RWPE1 (cell line): ENCODE results near the gene PGD.
"Not testable (repeated sequence)": the region's sequence is repeated elsewhere in the genome, so short reads cannot be mapped to it uniquely, and the experiment has no call there.

Source experiments
- CTCF ChIA-PET: fragments of 350-600 bp; sonication (Branson Sonifier 250); formaldehyde crosslinking; extraction: SDS; loops from one replicate; lab custom pipeline; 2021; lab: Yijun Ruan, JAX
- POLR2A ChIA-PET: fragments of 400-600 bp; formaldehyde crosslinking; extraction: SDS; loops from one replicate; lab custom pipeline; 2020; ENCODE audit warnings: antibody characterized with exemption; ENCODE audit not compliant: low non-redundant PET; lab: Yijun Ruan, JAX
- DNase-seq: peaks from one replicate; pipeline ENCODE4 v3.0.0; 2012; ENCODE audit warnings: low spot score
- H3K27ac ChIP-seq: fragments of 450-650 bp; 2 replicates; pipeline ENCODE4 v1.5.1; 2017
- TF ChIP-seq, protein P1 (sequence below): fragments of 450-650 bp; conservative IDR thresholded peaks from 2 replicates; pipeline ENCODE4 v1.5.1; 2017; ENCODE audit warnings: low read depth, mild to moderate bottlenecking

The PGD gene

DNA sequence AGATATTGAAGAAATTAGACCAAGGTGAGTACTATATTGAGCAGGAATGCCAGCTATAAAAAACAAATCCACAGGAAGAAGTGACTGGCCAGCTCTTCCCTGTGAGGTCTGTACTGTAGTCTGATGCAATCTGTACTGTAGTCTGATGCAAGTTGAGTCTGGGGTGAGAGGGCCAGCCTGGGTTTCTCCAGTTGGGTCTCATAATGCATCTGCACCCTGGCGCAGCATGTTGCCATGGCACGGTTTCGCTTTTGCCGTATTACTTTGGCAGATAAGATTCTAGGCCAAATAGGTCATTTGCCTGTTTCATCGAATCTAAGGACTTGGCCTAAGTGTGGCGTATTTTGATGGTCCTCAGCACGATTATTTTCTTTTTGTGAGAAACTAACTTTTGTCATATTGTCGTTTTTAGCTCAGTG, 24.4 kb upstream of the PGD start:
- H3K27ac ChIP-seq, result peak overlapping the region; percentile 28; the same call in 1 of the 2 replicates
- TF ChIP-seq, protein P1, sequence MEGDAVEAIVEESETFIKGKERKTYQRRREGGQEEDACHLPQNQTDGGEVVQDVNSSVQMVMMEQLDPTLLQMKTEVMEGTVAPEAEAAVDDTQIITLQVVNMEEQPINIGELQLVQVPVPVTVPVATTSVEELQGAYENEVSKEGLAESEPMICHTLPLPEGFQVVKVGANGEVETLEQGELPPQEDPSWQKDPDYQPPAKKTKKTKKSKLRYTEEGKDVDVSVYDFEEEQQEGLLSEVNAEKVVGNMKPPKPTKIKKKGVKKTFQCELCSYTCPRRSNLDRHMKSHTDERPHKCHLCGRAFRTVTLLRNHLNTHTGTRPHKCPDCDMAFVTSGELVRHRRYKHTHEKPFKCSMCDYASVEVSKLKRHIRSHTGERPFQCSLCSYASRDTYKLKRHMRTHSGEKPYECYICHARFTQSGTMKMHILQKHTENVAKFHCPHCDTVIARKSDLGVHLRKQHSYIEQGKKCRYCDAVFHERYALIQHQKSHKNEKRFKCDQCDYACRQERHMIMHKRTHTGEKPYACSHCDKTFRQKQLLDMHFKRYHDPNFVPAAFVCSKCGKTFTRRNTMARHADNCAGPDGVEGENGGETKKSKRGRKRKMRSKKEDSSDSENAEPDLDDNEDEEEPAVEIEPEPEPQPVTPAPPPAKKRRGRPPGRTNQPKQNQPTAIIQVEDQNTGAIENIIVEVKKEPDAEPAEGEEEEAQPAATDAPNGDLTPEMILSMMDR, result no peak
- no peak for DNase-seq
- CTCF ChIA-PET, result interaction anchor here (0.6 to 0.7 kb wide), 2 partner anchors 14 to 73 kb away, joined by 4 read pairs; no protein-coding TSS in a partner anchor
- POLR2A ChIA-PET, result no interaction called here

GRCh38 chr1:10377365-10378029, 21.4 kb upstream of the PGD start:
- TF ChIP-seq, protein P1, result peak; percentile 79
- CTCF ChIA-PET, result interaction anchor here (0.5 to 1.4 kb wide), 12 partner anchors 9 to 1498 kb away, joined by 3 to 10 read pairs (median 4); partner anchors contain the start of gene CENPS
- peak; percentile 60 for DNase-seq

GRCh38 chr1:10378081-10378841, 20.6 kb upstream of the PGD start:
- CTCF ChIA-PET, result interaction anchor here (0.6 to 1.4 kb wide), 6 partner anchors 8 to 1498 kb away, joined by 3 to 10 read pairs (median 4); partner anchors contain the start of gene CENPS
- POLR2A ChIA-PET, result no interaction called here
- peak overlapping the region; percentile 46 for H3K27ac ChIP-seq
- TF ChIP-seq, protein P1, result no peak
- no peak for DNase-seq

More at GRCh38 chr1:10377365-10378029, 21.4 kb upstream of the PGD start:
- POLR2A ChIA-PET, result not testable (repeated sequence)
- peak overlapping the region; percentile 46 for H3K27ac ChIP-seq

GRCh38 chr1:10379101-10379620, 19.7 kb upstream of the PGD start:
- ChIA-PET CTCF (no interaction called here), POLR2A (no interaction called here)
- no peak overlapping the region for H3K27ac ChIP-seq
- DNase-seq, result no peak
- TF ChIP-seq, protein P1, result no peak

GRCh38 chr1:10379676-10380075, 19.2 kb upstream of the PGD start:
- no peak overlapping the region for H3K27ac ChIP-seq
- TF ChIP-seq, protein P1, result no peak
- no peak for DNase-seq
- POLR2A ChIA-PET, result no interaction called here
- CTCF ChIA-PET, result no interaction called here

DNA sequence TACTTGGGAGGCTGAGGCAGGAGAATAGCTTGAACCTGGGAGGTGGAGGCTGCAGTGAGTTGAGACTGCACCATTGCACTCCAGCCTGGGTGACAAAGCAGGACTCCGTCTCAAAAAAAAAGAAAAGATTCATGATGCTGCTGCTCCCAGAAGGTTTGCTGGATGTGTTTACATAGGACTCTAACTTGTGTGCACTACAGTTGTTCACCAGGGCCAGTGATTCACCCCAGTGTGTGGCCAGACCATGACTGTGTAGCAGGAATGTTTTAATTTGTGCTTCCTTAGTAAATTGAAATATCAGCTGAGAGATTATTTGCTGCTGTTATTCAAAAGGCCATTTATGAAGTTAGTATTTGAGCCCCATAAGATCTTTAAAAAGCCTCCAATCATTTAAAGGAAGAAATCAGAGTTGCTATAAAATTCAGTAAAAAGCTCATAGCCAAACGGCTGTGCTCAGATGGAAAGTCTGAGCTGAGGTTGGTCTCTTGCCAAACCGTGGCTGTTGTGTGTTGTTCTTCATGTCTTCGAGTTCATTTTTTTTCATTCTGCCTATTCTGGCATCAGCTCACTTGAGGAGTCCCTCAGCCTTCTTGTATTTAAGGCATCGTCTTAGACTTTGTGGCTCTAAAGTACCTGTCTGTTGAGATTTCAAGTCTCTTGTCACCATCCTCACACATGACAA, 18.1 kb upstream of the PGD start:
- POLR2A ChIA-PET, result no interaction called here

More for the DNA sequence above, 18.1 kb upstream of the PGD start:
- TF ChIP-seq, protein P1, result no peak
- no peak overlapping the region for H3K27ac ChIP-seq
- CTCF ChIA-PET, result interaction anchor here (0.6 kb wide), 1 partner anchor 105 kb away, joined by 5 read pairs; no protein-coding TSS in a partner anchor
- DNase-seq, result no peak
